Dedifferentiated amniotic fluid mesenchymal stem cell (primary cell): ENCODE results near the gene RPL7A.
A peak's percentile ranks its signal among the peaks of the same experiment; 100 is the strongest.
"Not testable (repeated sequence)": the region's sequence is repeated elsewhere in the genome, so short reads cannot be mapped to it uniquely, and the experiment has no call there.

Experiments used
- DNase-seq: peaks from one replicate; pipeline ENCODE4 v3.0.0-alpha.2; 2016; ENCODE audit errors: extremely low spot score

The RPL7A gene

GRCh38 chr9:133327834-133328484, 20.1 kb upstream of the RPL7A start:
- DNase-seq, result no peak

DNA sequence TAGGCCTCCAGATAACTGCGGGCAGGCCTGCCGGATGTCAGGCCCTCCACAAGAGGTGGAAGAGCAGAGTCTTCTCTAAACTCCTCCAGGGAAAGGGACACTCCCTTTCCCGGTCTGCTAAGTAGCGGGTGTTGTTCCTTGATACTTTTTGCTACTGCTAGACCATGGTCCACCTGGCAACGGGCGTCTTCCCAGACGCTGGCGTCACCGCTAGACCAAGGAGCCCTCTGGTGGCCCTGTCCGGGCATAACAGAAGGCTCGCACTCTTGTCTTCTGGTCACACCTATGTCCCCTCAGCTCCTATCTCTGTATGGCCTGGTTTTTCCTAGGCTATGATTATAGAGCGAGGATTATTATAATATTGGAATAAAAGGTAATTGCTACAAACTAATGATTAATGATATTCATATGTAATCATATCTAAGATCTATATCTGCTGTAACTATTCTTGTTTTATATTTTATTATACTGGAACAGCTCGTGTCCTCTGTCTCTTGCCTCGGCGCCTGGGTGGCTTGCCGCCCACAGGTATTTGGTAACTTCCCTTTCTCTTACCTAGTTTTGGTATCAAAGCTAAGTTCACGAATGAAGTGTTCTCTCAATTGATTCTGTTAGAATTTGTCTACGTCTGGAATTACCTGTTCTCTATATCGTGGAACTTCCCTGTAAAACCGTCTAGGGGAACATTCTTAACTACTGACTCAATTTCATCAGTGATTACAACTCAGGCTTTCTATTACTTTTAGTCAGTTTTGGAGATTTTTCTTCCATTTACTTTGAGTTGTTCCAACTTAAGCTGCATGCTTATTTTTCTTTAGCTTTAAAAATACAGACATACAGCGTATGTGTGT, 18.5 kb upstream of the RPL7A start:
- DNase-seq, result not testable (repeated sequence)

GRCh38 chr9:133331221-133331620, 16.8 kb upstream of the RPL7A start:
- DNase-seq, result no peak

- no peak for DNase-seq
Observed at GRCh38 chr9:133331641-133332380, 16.2 kb upstream of the RPL7A start.

DNA sequence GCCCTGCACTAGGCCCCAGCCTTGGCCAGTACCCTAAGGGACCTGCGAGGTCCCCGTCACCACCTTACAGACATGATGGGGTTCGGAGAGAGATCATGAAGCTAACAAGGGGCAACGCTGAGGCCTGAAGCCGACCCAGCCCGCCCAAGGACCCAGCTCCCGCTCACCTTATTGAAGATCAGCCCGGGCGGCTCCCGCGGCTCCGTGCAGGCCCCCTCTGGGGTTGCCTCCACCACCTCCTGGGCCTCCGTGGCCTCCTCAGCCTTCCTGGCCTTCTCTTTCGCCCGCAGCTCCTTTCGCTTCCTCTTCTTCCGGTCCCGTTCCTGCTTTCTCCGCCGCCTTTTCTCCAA, 15.7 kb upstream of the RPL7A start:
- DNase-seq, result no peak

- DNase-seq, result no peak
Observed at GRCh38 chr9:133333011-133333410, 15.0 kb upstream of the RPL7A start.

- no peak for DNase-seq
Observed at GRCh38 chr9:133333566-133333965, 14.5 kb upstream of the RPL7A start.

- DNase-seq, result no peak
Observed at GRCh38 chr9:133334161-133334560, 13.9 kb upstream of the RPL7A start.

GRCh38 chr9:133334888-133335287, 13.1 kb upstream of the RPL7A start:
- DNase-seq, result not testable (repeated sequence)

DNA sequence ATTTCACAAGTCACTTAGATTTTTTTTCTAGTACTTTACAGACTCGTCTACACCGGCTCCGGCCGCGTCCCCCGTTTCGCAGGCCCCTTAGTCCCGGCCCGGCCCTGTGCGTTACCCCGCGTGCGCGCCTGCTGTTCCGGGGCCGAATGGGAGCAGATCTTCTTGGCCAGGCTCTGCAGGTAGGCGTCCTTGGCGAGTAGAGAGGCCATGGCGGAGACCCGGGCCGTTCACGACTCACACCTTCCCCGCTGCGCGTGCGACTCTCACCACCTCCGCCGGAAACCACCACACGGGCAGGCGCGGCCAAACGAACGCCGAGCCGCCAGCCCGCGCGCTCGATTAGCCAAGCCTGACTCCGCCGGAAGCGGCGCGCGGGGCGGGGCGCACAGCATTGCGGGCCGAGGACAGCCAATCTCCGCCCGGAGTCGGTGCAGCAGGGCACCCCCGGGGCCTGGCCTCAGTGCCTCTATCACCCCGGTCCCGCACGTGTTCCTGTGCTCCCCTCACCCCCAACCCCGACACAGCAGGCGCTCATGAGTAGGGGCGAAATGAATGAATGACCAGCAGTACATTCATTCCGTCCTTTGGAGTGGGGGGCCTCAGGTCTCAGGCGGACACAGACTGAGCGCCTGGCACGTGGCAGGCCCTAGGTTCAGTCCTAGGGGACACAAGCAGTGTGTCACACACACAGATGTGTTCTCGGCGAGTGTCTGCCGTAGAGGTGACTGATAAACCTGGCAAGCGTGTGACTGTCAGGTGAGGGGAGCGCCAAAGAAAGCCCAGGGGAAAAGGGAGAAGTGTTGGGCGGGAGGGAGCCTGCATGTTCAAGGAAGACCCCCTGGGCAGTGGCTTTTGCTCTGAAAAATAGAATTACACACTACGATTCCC, 11.8 kb upstream of the RPL7A start, which contains the start of gene SURF6:
TSS of gene SURF6 (minus strand) at position 265 of the 888 bp plus-strand sequence. CDS start at position 209, 56 bp downstream.
- DNase-seq, result peak; percentile 85

DNA sequence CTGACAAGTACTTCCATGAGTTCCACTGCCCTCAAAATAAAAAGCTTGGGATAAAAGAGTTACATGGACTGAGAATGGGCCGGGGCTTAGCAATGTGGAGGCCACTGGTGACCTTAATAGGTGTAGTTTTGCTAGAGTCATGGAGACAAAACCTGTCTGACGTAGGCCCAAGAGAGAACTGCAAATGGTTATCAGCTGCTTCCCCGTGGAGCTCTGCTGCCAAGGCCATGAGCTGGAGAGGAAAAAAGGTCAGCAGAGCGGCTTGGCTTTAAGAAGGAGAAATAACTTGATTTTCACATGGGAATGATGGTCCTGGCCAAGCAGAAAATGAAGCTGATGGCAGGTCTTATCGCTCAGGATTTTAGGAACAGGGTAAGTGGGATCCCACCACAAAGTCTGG, 8.4 kb upstream of the RPL7A start:
- no peak for DNase-seq

DNA sequence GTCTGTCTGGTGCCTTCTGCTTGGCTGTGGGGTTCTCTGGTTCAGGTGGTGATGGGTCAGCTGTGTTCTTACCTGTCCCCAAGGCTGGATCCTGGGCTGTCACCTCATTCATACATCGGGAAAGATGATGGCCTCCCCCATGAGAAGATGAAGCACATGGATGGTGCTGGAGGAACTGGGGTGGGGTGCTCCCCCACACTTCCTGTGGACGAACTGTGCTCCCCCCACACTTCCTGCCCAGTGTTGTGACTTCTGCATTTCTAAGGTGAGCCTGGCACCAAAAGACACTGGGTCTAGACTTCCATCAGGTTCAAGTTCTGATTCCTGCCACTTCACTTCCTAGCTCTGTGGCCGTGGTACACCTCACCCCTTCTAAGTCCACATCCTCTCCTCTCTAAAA, 7.8 kb upstream of the RPL7A start:
- DNase-seq, result no peak

GRCh38 chr9:133340916-133341315, 7.1 kb upstream of the RPL7A start:
- DNase-seq, result no peak

- DNase-seq, result no peak
Observed at GRCh38 chr9:133341369-133342068, 6.5 kb upstream of the RPL7A start.

DNA sequence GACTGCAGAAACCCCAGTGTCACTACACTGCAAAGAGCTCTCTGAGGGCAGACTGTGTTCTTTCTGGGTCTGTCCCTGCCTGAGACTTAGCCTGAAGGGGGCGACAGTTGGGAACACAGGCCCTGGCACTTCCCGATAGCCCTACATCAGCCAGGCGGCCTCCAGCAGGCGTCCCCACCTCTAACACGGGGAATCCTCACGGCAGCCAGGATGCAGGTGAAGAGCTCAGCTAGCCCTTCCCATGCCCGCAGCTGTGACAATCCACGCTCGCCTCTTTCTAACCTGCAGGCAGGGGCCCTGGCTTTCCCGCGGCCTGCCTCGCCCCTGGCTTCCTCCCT, 6.0 kb upstream of the RPL7A start:
- DNase-seq, result no peak

GRCh38 chr9:133342570-133342969, 5.4 kb upstream of the RPL7A start:
- DNase-seq, result no peak

GRCh38 chr9:133344071-133344470, 3.9 kb upstream of the RPL7A start:
- DNase-seq, result no peak

- DNase-seq, result no peak
Observed at GRCh38 chr9:133344979-133345378, 3.0 kb upstream of the RPL7A start.

DNA sequence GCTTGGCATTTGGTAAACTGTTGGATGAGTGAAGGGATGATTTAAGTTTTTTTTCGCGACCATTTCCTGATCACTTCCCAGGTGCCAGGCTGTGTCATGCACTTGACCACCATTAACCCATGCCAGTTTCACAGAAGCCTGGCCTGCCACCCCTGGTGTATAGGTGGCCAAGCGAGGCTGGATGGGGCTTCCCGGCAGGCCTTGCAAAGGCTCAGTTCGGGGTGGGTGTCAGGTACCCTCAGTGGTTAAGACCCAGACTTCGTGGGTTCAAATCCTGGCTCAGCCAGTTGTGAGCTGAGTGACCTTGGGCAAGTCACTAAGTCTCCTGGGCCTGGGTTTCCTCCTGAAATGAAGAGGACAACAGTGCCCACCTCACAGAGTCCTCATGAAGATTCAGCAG, 2.4 kb upstream of the RPL7A start:
- no peak for DNase-seq

GRCh38 chr9:133346021-133346785, 1.8 kb upstream of the RPL7A start:
- no peak for DNase-seq
